Activated CD4-positive, alpha-beta T cell treated with anti-CD3 and anti-CD28 coated beads, Interleukin-2, amount 10 ng/mL, durations not matched to agents 7 days and 5 days (primary cell): ENCODE data around the gene TMEM9. TPM values are rescaled to one million over a fixed set of nuclear protein-coding genes. Genes with fewer than 3 reads are reported as not detected.

ENCODE experiments used
- CTCF ChIA-PET: fragments of 350-600 bp; sonication (Branson Sonifier 250); formaldehyde crosslinking; loops from one replicate; lab custom pipeline; 2021; ENCODE audit warnings: antibody characterized with exemption; lab: Charles Lee
- POLR2A ChIA-PET: fragments of 350-600 bp; sonication (Branson Sonifier 250); formaldehyde crosslinking; loops from one replicate; lab custom pipeline; 2021; ENCODE audit warnings: antibody characterized with exemption; lab: Charles Lee
- DNase-seq: peaks from one replicate; pipeline ENCODE4 v3.0.0-alpha.2; 2020
- H3K27ac Mint-ChIP-seq: one replicate; pipeline ENCODE4 v1.8.0; 2021; ENCODE audit warnings: mild to moderate bottlenecking, moderate library complexity, mixed read lengths
- H3K27me3 Mint-ChIP-seq: one replicate; pipeline ENCODE4 v1.8.0; 2021; ENCODE audit warnings: mixed read lengths
- H3K36me3 Mint-ChIP-seq: one replicate; pipeline ENCODE4 v1.8.0; 2021; ENCODE audit warnings: low read depth, mixed read lengths
- H3K4me1 Mint-ChIP-seq: one replicate; pipeline ENCODE4 v1.8.0; 2021; ENCODE audit warnings: mixed read lengths
- H3K4me3 Mint-ChIP-seq: one replicate; pipeline ENCODE4 v1.8.0; 2021; ENCODE audit warnings: mild to moderate bottlenecking, moderate library complexity, mixed read lengths
- H3K9me3 Mint-ChIP-seq: one replicate; pipeline ENCODE4 v1.8.0; 2021; ENCODE audit warnings: mixed read lengths
- total RNA-seq, 2 experiments: library from RNA; stranded (reverse); gene quantifications; one replicate each; pipeline ENCODE4 v1.2.3, GENCODE V29; 2021

Gene TMEM9
- total RNA-seq, 2 experiments from 2014 or later, result 15.2 to 17.2 TPM

GRCh38 chr1:201183753-201184152 is 29.5 kb upstream of the TMEM9 start:
- Mint-ChIP-seq H3K4me1 (no peaks in the 10 kb centered on the region), H3K27ac (no peak overlapping the region), H3K4me3 (no peak overlapping the region), H3K36me3 (no peaks in the 10 kb centered on the region), H3K27me3 (peaks cover 31% of the 10 kb centered on the region), H3K9me3 (no peaks in the 10 kb centered on the region)
- no peak for DNase-seq
- ChIA-PET POLR2A (interaction anchor here (0.5 kb wide), 1 partner anchor 31 kb away, joined by 3 read pairs; no protein-coding TSS in a partner anchor), CTCF (no interaction called here)

- Mint-ChIP-seq H3K9me3 (no peaks in the 10 kb centered on the region), H3K36me3 (no peaks in the 10 kb centered on the region), H3K27me3 (peaks cover 33% of the 10 kb centered on the region), H3K27ac (no peak overlapping the region), H3K4me1 (no peaks in the 10 kb centered on the region), H3K4me3 (no peak overlapping the region)
- ChIA-PET POLR2A (no interaction called here), CTCF (no interaction called here)
- no peak for DNase-seq
These were observed 28.9 kb upstream of the TMEM9 start for GRCh38 chr1:201183209-201183608.

- Mint-ChIP-seq H3K36me3 (no peaks in the 10 kb centered on the region), H3K27ac (no peak overlapping the region), H3K27me3 (peaks cover 36% of the 10 kb centered on the region), H3K4me3 (no peak overlapping the region), H3K4me1 (no peaks in the 10 kb centered on the region), H3K9me3 (no peaks in the 10 kb centered on the region)
- DNase-seq, result no peak
- ChIA-PET CTCF (no interaction called here), POLR2A (no interaction called here)
These were observed 27.5 kb upstream of the TMEM9 start for GRCh38 chr1:201181726-201182125.

GRCh38 chr1:201181323-201181722 is 27.0 kb upstream of the TMEM9 start:
- no peaks in the 10 kb centered on the region for H3K4me1 Mint-ChIP-seq
- ChIA-PET POLR2A (no interaction called here), CTCF (no interaction called here)
- no peak overlapping the region for H3K27ac Mint-ChIP-seq
- peaks cover 36% of the 10 kb centered on the region for H3K27me3 Mint-ChIP-seq
- H3K4me3 Mint-ChIP-seq, result no peak overlapping the region
- no peaks in the 10 kb centered on the region for H3K36me3 Mint-ChIP-seq
- H3K9me3 Mint-ChIP-seq, result no peaks in the 10 kb centered on the region
- DNase-seq, result no peak

GRCh38 chr1:201180901-201181300 is 26.6 kb upstream of the TMEM9 start:
- no peaks in the 10 kb centered on the region for H3K4me1 Mint-ChIP-seq
- H3K27ac Mint-ChIP-seq, result no peak overlapping the region
- no peaks in the 10 kb centered on the region for H3K9me3 Mint-ChIP-seq
- CTCF ChIA-PET, result interaction anchor here (0.5 kb wide), 1 partner anchor 815 kb away, joined by 4 read pairs; no protein-coding TSS in a partner anchor
- H3K4me3 Mint-ChIP-seq, result no peak overlapping the region
- POLR2A ChIA-PET, result no interaction called here
- DNase-seq, result no peak
- H3K36me3 Mint-ChIP-seq, result no peaks in the 10 kb centered on the region
- H3K27me3 Mint-ChIP-seq, result peaks cover 34% of the 10 kb centered on the region

- ChIA-PET POLR2A (no interaction called here), CTCF (interaction anchor here (0.5 kb wide), 1 partner anchor 815 kb away, joined by 4 read pairs; no protein-coding TSS in a partner anchor)
- H3K36me3 Mint-ChIP-seq, result no peaks in the 10 kb centered on the region
- H3K27ac Mint-ChIP-seq, result no peak overlapping the region
- no peaks in the 10 kb centered on the region for H3K4me1 Mint-ChIP-seq
- DNase-seq, result no peak
- H3K9me3 Mint-ChIP-seq, result no peaks in the 10 kb centered on the region
- H3K27me3 Mint-ChIP-seq, result peaks cover 34% of the 10 kb centered on the region
- no peak overlapping the region for H3K4me3 Mint-ChIP-seq
These were observed 25.9 kb upstream of the TMEM9 start for GRCh38 chr1:201180141-201180540.

- Mint-ChIP-seq H3K27me3 (peaks cover 29% of the 10 kb centered on the region), H3K9me3 (no peaks in the 10 kb centered on the region), H3K36me3 (no peaks in the 10 kb centered on the region), H3K4me1 (no peaks in the 10 kb centered on the region), H3K27ac (no peak overlapping the region), H3K4me3 (no peak overlapping the region)
- ChIA-PET POLR2A (no interaction called here), CTCF (no interaction called here)
- DNase-seq, result no peak
These were observed 24.4 kb upstream of the TMEM9 start for GRCh38 chr1:201178718-201179117.

GRCh38 chr1:201176940-201177339 is 22.7 kb upstream of the TMEM9 start:
- Mint-ChIP-seq H3K36me3 (no peaks in the 10 kb centered on the region), H3K27ac (no peak overlapping the region), H3K9me3 (no peaks in the 10 kb centered on the region), H3K4me1 (peaks cover under 1% of the 10 kb centered on the region), H3K4me3 (no peak overlapping the region), H3K27me3 (peaks cover 24% of the 10 kb centered on the region)
- CTCF ChIA-PET, result interaction anchor here (1.3 kb wide), 1 partner anchor 13 kb away, joined by 3 read pairs; the partner anchor contains the start of gene IGFN1
- no peak for DNase-seq
- POLR2A ChIA-PET, result no interaction called here

GRCh38 chr1:201175820-201176500 is 21.7 kb upstream of the TMEM9 start:
- H3K27me3 Mint-ChIP-seq, result peaks cover 24% of the 10 kb centered on the region
- no peak overlapping the region for H3K4me3 Mint-ChIP-seq
- DNase-seq, result no peak
- H3K9me3 Mint-ChIP-seq, result no peaks in the 10 kb centered on the region
- ChIA-PET POLR2A (no interaction called here), CTCF (interaction anchor here (1.3 kb wide), 1 partner anchor 14 kb away, joined by 3 read pairs; the partner anchor contains the start of gene IGFN1)
- peaks cover 8% of the 10 kb centered on the region for H3K4me1 Mint-ChIP-seq
- H3K27ac Mint-ChIP-seq, result no peak overlapping the region
- no peaks in the 10 kb centered on the region for H3K36me3 Mint-ChIP-seq

- H3K4me3 Mint-ChIP-seq, result no peak overlapping the region
- no peak for DNase-seq
- no peak overlapping the region for H3K27ac Mint-ChIP-seq
- ChIA-PET CTCF (interaction anchor here (0.6 kb wide), 1 partner anchor 16 kb away, joined by 4 read pairs; the partner anchor contains the start of gene IGFN1), POLR2A (no interaction called here)
- no peaks in the 10 kb centered on the region for H3K36me3 Mint-ChIP-seq
- H3K4me1 Mint-ChIP-seq, result peaks cover 14% of the 10 kb centered on the region
- peaks cover 28% of the 10 kb centered on the region for H3K27me3 Mint-ChIP-seq
- H3K9me3 Mint-ChIP-seq, result no peaks in the 10 kb centered on the region
These were observed 19.5 kb upstream of the TMEM9 start for GRCh38 chr1:201173736-201174135.

- Mint-ChIP-seq H3K4me3 (no peak overlapping the region), H3K27ac (no peak overlapping the region), H3K4me1 (peaks cover 14% of the 10 kb centered on the region), H3K36me3 (no peaks in the 10 kb centered on the region), H3K9me3 (no peaks in the 10 kb centered on the region), H3K27me3 (peaks cover 25% of the 10 kb centered on the region)
- POLR2A ChIA-PET, result no interaction called here
- CTCF ChIA-PET, result no interaction called here
- no peak for DNase-seq
These were observed 18.8 kb upstream of the TMEM9 start for GRCh38 chr1:201172999-201173610.

- no peak overlapping the region for H3K27ac Mint-ChIP-seq
- H3K36me3 Mint-ChIP-seq, result no peaks in the 10 kb centered on the region
- peaks cover 22% of the 10 kb centered on the region for H3K27me3 Mint-ChIP-seq
- no peak overlapping the region for H3K4me3 Mint-ChIP-seq
- DNase-seq, result no peak
- no peaks in the 10 kb centered on the region for H3K9me3 Mint-ChIP-seq
- H3K4me1 Mint-ChIP-seq, result peaks cover 14% of the 10 kb centered on the region
- ChIA-PET CTCF (no interaction called here), POLR2A (no interaction called here)
These were observed 18.1 kb upstream of the TMEM9 start for GRCh38 chr1:201172326-201172725.
